Keratinocyte (primary cell): ENCODE results near the gene PARN. TPM values are rescaled to one million over a fixed set of nuclear protein-coding genes. Genes with fewer than 3 reads are reported as not detected.

ENCODE experiments used
- DNase-seq: peaks from one replicate; pipeline ENCODE4 v3.0.0-alpha.2; 2011; ENCODE audit warnings: low read depth, missing footprints, low spot score
- FAIRE-seq: peaks from 2 replicates; lab custom pipeline; 2011; peaks lifted over from hg19 to GRCh38; lab: Jason Lieb, UNC
- H2AFZ ChIP-seq: 2 replicates; pipeline ENCODE4 v1.6.0; 2012; ENCODE audit warnings: low read length, control low read depth, inconsistent platforms; ENCODE audit not compliant: control insufficient read depth
- H3K27ac ChIP-seq: 2 replicates; pipeline ENCODE4 v1.5.1; 2011; ENCODE audit warnings: low read length; ENCODE audit not compliant: control insufficient read depth, insufficient read depth
- H3K27me3 ChIP-seq: 3 replicates; pipeline ENCODE4 v1.6.0; 2011; ENCODE audit warnings: low read length; ENCODE audit not compliant: control insufficient read depth, insufficient read depth; ENCODE audit errors: extremely low read depth
- H3K36me3 ChIP-seq, 2 experiments: 2 replicates in 1 of 2; 3 replicates in 1 of 2; pipeline ENCODE4 v1.5.1; 2011; ENCODE audit warnings: low read length in 2 of 2, mild to moderate bottlenecking in 1 of 2; ENCODE audit not compliant: control insufficient read depth in 2 of 2, insufficient read depth in 2 of 2; ENCODE audit errors: extremely low read depth in 1 of 2
- H3K4me1 ChIP-seq: 3 replicates; pipeline ENCODE4 v1.5.1; 2011; ENCODE audit warnings: low read length; ENCODE audit not compliant: control insufficient read depth, insufficient read depth; ENCODE audit errors: extremely low read depth
- H3K4me2 ChIP-seq: 3 replicates; pipeline ENCODE4 v1.6.0; 2011; ENCODE audit warnings: low read depth, low read length; ENCODE audit not compliant: control insufficient read depth, insufficient read depth; ENCODE audit errors: extremely low read depth
- H3K4me3 ChIP-seq, 3 experiments: fragments of 200-600 bp in 1 of 3; sonication (generic) in 1 of 3; 2 replicates in 2 of 3; 3 replicates in 1 of 3; pipeline ENCODE4 v1.5.1; 2011 to 2016; ENCODE audit warnings: low read length in 3 of 3, mild to moderate bottlenecking in 3 of 3, control low read depth in 2 of 3, inconsistent platforms in 1 of 3, low read depth in 1 of 3, mixed read lengths in 1 of 3, mixed run types in 1 of 3, moderate library complexity in 1 of 3; ENCODE audit not compliant: control insufficient read depth in 2 of 3, insufficient read depth in 2 of 3; ENCODE audit errors: extremely low read depth in 1 of 3
- H3K79me2 ChIP-seq: 2 replicates; pipeline ENCODE4 v1.6.0; 2012; ENCODE audit warnings: low read length; ENCODE audit not compliant: control insufficient read depth, insufficient read depth
- H3K9ac ChIP-seq: 3 replicates; pipeline ENCODE4 v1.6.0; 2011; ENCODE audit warnings: low read length; ENCODE audit not compliant: control insufficient read depth, insufficient read depth; ENCODE audit errors: extremely low read depth
- H3K9me1 ChIP-seq: 3 replicates; pipeline ENCODE4 v1.6.0; 2011; ENCODE audit warnings: low read length; ENCODE audit not compliant: control insufficient read depth, insufficient read depth; ENCODE audit errors: extremely low read depth
- H3K9me3 ChIP-seq: 2 replicates; pipeline ENCODE4 v1.5.1; 2012; ENCODE audit warnings: low read depth, low read length; ENCODE audit not compliant: control insufficient read depth
- H4K20me1 ChIP-seq: 3 replicates; pipeline ENCODE4 v1.6.0; 2011; ENCODE audit warnings: low read length; ENCODE audit not compliant: control insufficient read depth, insufficient read depth; ENCODE audit errors: extremely low read depth
- CTCF ChIP-seq, 3 experiments: IDR thresholded peaks in 1 of 3; conservative IDR thresholded peaks in 1 of 3; optimal IDR thresholded peaks in 1 of 3; 2 replicates in 2 of 3; 3 replicates in 1 of 3; pipeline versions ENCODE3 to v1.5.1; 2011; ENCODE audit warnings: low read length in 3 of 3, mild to moderate bottlenecking in 3 of 3, moderate library complexity in 2 of 3, control low read depth in 1 of 3, inconsistent platforms in 1 of 3; ENCODE audit not compliant: insufficient read depth in 2 of 3; ENCODE audit errors: extremely low read depth in 1 of 3
- EZH2 ChIP-seq: IDR thresholded peaks from one replicate; pipeline ENCODE4 v1.6.1; 2012; ENCODE audit warnings: inconsistent platforms, mild to moderate bottlenecking, low read length, moderate library complexity
- dilution Hi-C: fragments of 300-500 bp; cut with MboI; formaldehyde crosslinking; loops from one replicate; pipeline ENCODE4 v1.7.0; 2020; ENCODE audit warnings: low sequenced_read_pairs; ENCODE audit not compliant: extremely low pct_ligation_motif_present
- polyA plus RNA-seq, 5 experiments: library from polyadenylated mRNA; depleted of rRNA in 3 of 5; stranded (reverse) in 3 of 5; stranded (forward) in 1 of 5; unstranded in 1 of 5; fragments of >200 nt; gene quantifications; 1 replicate in 1 of 5; 2 replicates in 3 of 5; 3 replicates in 1 of 5; pipeline versions ENCODE4 v1.2.1 to v1.2.3, GENCODE V29; 2011 to 2012; ENCODE audit warnings: missing spikeins in 2 of 5, low read depth in 1 of 5, low replicate concordance in 1 of 5

PARN gene
- polyA plus RNA-seq, 1 donor (not counting 4 experiments of a cell fraction or from before 2014, with no cell fraction given) = 40.8 TPM

GRCh38 chr16:14627078-14627477 is 3.0 kb downstream of the PARN start:
- DNase-seq (no peak), FAIRE-seq (no peak)
- H3K9me3 ChIP-seq = no peaks in the 10 kb centered on the region
- peaks cover 16% of the 10 kb centered on the region for H3K4me1 ChIP-seq
- no peak overlapping the region for H3K4me2 ChIP-seq
- no peaks in the 10 kb centered on the region for H4K20me1 ChIP-seq
- no peak overlapping the region for H2AFZ ChIP-seq
- dilution Hi-C loops = no loop called here
- peaks cover 0 to 10% of the 10 kb centered on the region in 2 experiments for H3K36me3 ChIP-seq
- H3K4me3 ChIP-seq = no peak overlapping the region
- H3K27ac ChIP-seq = no peak overlapping the region
- no peaks in the 10 kb centered on the region for H3K9me1 ChIP-seq
- H3K79me2 ChIP-seq = peaks cover 13% of the 10 kb centered on the region
- no peaks in the 10 kb centered on the region for H3K27me3 ChIP-seq
- no peak overlapping the region for H3K9ac ChIP-seq
- no peak for TF ChIP-seq EZH2
- no peak for TF ChIP-seq CTCF (optimal IDR thresholded peaks at IDR 0.05 in 1 of 3, IDR thresholded peaks at IDR 0.05 in 1 of 3, conservative IDR thresholded peaks at IDR 0.05 in 1 of 3; ENCODE audit: extremely low read depth in 1 of 3, insufficient read depth in 2 of 3, low read length in 3 of 3)

- H3K27me3 ChIP-seq = no peaks in the 10 kb centered on the region
- no peaks in the 10 kb centered on the region for H4K20me1 ChIP-seq
- no peaks in the 10 kb centered on the region for H3K9me3 ChIP-seq
- H2AFZ ChIP-seq = no peak overlapping the region
- no peak for TF ChIP-seq EZH2
- no peak for TF ChIP-seq CTCF (optimal IDR thresholded peaks at IDR 0.05 in 1 of 3, IDR thresholded peaks at IDR 0.05 in 1 of 3, conservative IDR thresholded peaks at IDR 0.05 in 1 of 3; ENCODE audit: extremely low read depth in 1 of 3, insufficient read depth in 2 of 3, low read length in 3 of 3)
- DNase-seq = no peak
- H3K4me1 ChIP-seq = no peaks in the 10 kb centered on the region
- H3K4me2 ChIP-seq = no peak overlapping the region
- no peak overlapping the region for H3K27ac ChIP-seq
- no peak overlapping the region for H3K9ac ChIP-seq
- H3K36me3 ChIP-seq = peaks cover 11 to 19% of the 10 kb centered on the region in 2 experiments
- FAIRE-seq = no peak
- dilution Hi-C loops = no loop called here
- H3K4me3 ChIP-seq = no peak overlapping the region
- no peaks in the 10 kb centered on the region for H3K9me1 ChIP-seq
- no peaks in the 10 kb centered on the region for H3K79me2 ChIP-seq
These were observed 11.5 kb downstream of the PARN start for GRCh38 chr16:14618566-14618965.
